HG03432 (cell line): ENCODE data around the gene NUP93.
"Not testable (repeated sequence)": the region's sequence is repeated elsewhere in the genome, so short reads cannot be mapped to it uniquely, and the experiment has no call there.

Source experiments
- ATAC-seq: cut with Tn5 transposase; IDR thresholded peaks from one replicate; pipeline ENCODE4 v1.9.1; 2021; ENCODE audit warnings: mild to moderate bottlenecking, moderate library complexity; ENCODE audit not compliant: unreplicated experiment

NUP93 gene

GRCh38 chr16:56865394-56866062 lies 135.6 kb downstream of the NUP93 start:
- ATAC-seq, result no peak

- ATAC-seq, result no peak
These were observed 137.3 kb downstream of the NUP93 start for GRCh38 chr16:56866955-56867830.

- ATAC-seq, result no peak
These were observed 138.2 kb downstream of the NUP93 start for GRCh38 chr16:56868175-56868574.

- ATAC-seq, result not testable (repeated sequence)
These were observed 138.8 kb downstream of the NUP93 start for GRCh38 chr16:56868766-56869165.

GRCh38 chr16:56869513-56870275 lies 139.8 kb downstream of the NUP93 start:
- peak; percentile 31 for ATAC-seq

- ATAC-seq, result peak; percentile 36
These were observed 140.5 kb downstream of the NUP93 start for GRCh38 chr16:56870276-56870888.

GRCh38 chr16:56871172-56871593 lies 141.3 kb downstream of the NUP93 start:
- ATAC-seq, result peak; percentile 53

GRCh38 chr16:56872863-56873391 lies 143.0 kb downstream of the NUP93 start:
- no peak for ATAC-seq

GRCh38 chr16:56874800-56875199 lies 144.9 kb downstream of the NUP93 start:
- ATAC-seq, result no peak

- ATAC-seq, result no peak
These were observed 146.1 kb downstream of the NUP93 start for GRCh38 chr16:56876048-56876447.

- no peak for ATAC-seq
These were observed 147.7 kb downstream of the NUP93 start for GRCh38 chr16:56877486-56878182.

GRCh38 chr16:56878282-56878854 lies 148.4 kb downstream of the NUP93 start:
- ATAC-seq, result no peak

- ATAC-seq, result no peak
These were observed 149.3 kb downstream of the NUP93 start for GRCh38 chr16:56879276-56879675.

GRCh38 chr16:56880176-56880575 lies 150.2 kb downstream of the NUP93 start:
- ATAC-seq, result no peak

- ATAC-seq, result no peak
These were observed 150.8 kb downstream of the NUP93 start for GRCh38 chr16:56880685-56881084.

- no peak for ATAC-seq
These were observed 152.3 kb downstream of the NUP93 start for GRCh38 chr16:56882077-56882800.

GRCh38 chr16:56883586-56883985 lies 153.7 kb downstream of the NUP93 start:
- no peak for ATAC-seq

- ATAC-seq, result no peak
These were observed 154.2 kb downstream of the NUP93 start for GRCh38 chr16:56884026-56884582.

- ATAC-seq, result not testable (repeated sequence)
These were observed 155.0 kb downstream of the NUP93 start for GRCh38 chr16:56884929-56885328.
